ENCODE data around the gene CDH23. TPM values are rescaled to one million over a fixed set of nuclear protein-coding genes. Genes with fewer than 3 reads are reported as not detected.

Gene CDH23
- total RNA-seq, 2 experiments from 2014 or later, result 1.6 TPM

GRCh38 chr10:71765906-71766716 lies 369.4 kb downstream of the CDH23 start:
- Mint-ChIP-seq H3K9me3 (no peaks in the 10 kb centered on the region), H3K36me3 (ENCODE audit: low read depth) (peaks cover 31% of the 10 kb centered on the region), H3K4me1 (ENCODE audit: low read depth) (peaks cover 91% of the 10 kb centered on the region), H3K27ac (peak overlapping the region; percentile 98), H3K27me3 (ENCODE audit: low read depth) (no peaks in the 10 kb centered on the region), H3K4me3 (no peak overlapping the region)
- intact Hi-C loops (cut with micrococcal nuclease), result loop anchor here (5.0 to 10.0 kb wide), 2 partner anchors 399 to 531 kb away; no protein-coding TSS in a partner anchor
- CTCF ChIA-PET, result interaction anchor here (0.9 to 5.3 kb wide), 6 partner anchors 9 to 446 kb away, joined by 3 to 47 read pairs (median 4); no protein-coding TSS in a partner anchor
- no peak for DNase-seq

- DNase-seq, result no peak
- no peaks in the 10 kb centered on the region for H3K27me3 Mint-ChIP-seq (ENCODE audit: low read depth)
- CTCF ChIA-PET, result interaction anchor here (0.6 to 5.3 kb wide), 6 partner anchors 10 to 379 kb away, joined by 3 to 47 read pairs (median 5); no protein-coding TSS in a partner anchor
- peak overlapping the region; percentile 98 for H3K27ac Mint-ChIP-seq
- H3K36me3 Mint-ChIP-seq (ENCODE audit: low read depth), result peaks cover 32% of the 10 kb centered on the region
- peak overlapping the region; percentile 52 for H3K4me3 Mint-ChIP-seq
- peaks cover 89% of the 10 kb centered on the region for H3K4me1 Mint-ChIP-seq (ENCODE audit: low read depth)
- H3K9me3 Mint-ChIP-seq, result no peaks in the 10 kb centered on the region
- intact Hi-C loops (cut with micrococcal nuclease), result loop anchor here (5.0 to 10.0 kb wide), 2 partner anchors 398 to 530 kb away; no protein-coding TSS in a partner anchor
These were observed 370.1 kb downstream of the CDH23 start for GRCh38 chr10:71766717-71767419.

GRCh38 chr10:71767420-71768035 lies 370.8 kb downstream of the CDH23 start:
- peak overlapping the region; percentile 98 for H3K27ac Mint-ChIP-seq
- H3K36me3 Mint-ChIP-seq (ENCODE audit: low read depth), result peaks cover 37% of the 10 kb centered on the region
- CTCF ChIA-PET, result interaction anchor here (0.6 to 5.3 kb wide), 7 partner anchors 11 to 380 kb away, joined by 4 to 47 read pairs (median 5); no protein-coding TSS in a partner anchor
- intact Hi-C loops (cut with micrococcal nuclease), result loop anchor here (2.0 to 10.0 kb wide), 4 partner anchors 121 to 530 kb away; partner anchors contain the start of gene SPOCK2
- DNase-seq, result no peak
- no peaks in the 10 kb centered on the region for H3K27me3 Mint-ChIP-seq (ENCODE audit: low read depth)
- H3K4me3 Mint-ChIP-seq, result peak overlapping the region; percentile 52
- H3K9me3 Mint-ChIP-seq, result no peaks in the 10 kb centered on the region
- peaks cover 88% of the 10 kb centered on the region for H3K4me1 Mint-ChIP-seq (ENCODE audit: low read depth)

- CTCF ChIA-PET, result interaction anchor here (0.7 to 5.3 kb wide), 10 partner anchors 8 to 72 kb away, joined by 3 to 47 read pairs (median 5); no protein-coding TSS in a partner anchor
- intact Hi-C loops (cut with micrococcal nuclease), result loop anchor here (1.0 to 10.0 kb wide), 9 partner anchors 12 to 528 kb away; partner anchors contain the start of genes SLC29A3 and SPOCK2
- H3K9me3 Mint-ChIP-seq, result no peaks in the 10 kb centered on the region
- H3K36me3 Mint-ChIP-seq (ENCODE audit: low read depth), result peaks cover 37% of the 10 kb centered on the region
- DNase-seq, result no peak
- peak overlapping the region; percentile 98 for H3K27ac Mint-ChIP-seq
- peak overlapping the region; percentile 88 for H3K4me3 Mint-ChIP-seq
- H3K27me3 Mint-ChIP-seq (ENCODE audit: low read depth), result no peaks in the 10 kb centered on the region
- peaks cover 80% of the 10 kb centered on the region for H3K4me1 Mint-ChIP-seq (ENCODE audit: low read depth)
These were observed 372.6 kb downstream of the CDH23 start for GRCh38 chr10:71769279-71769823.

GRCh38 chr10:71770255-71770654 lies 373.5 kb downstream of the CDH23 start:
- DNase-seq, result no peak
- Mint-ChIP-seq H3K27me3 (ENCODE audit: low read depth) (no peaks in the 10 kb centered on the region), H3K27ac (peak overlapping the region; percentile 98), H3K9me3 (no peaks in the 10 kb centered on the region), H3K4me1 (ENCODE audit: low read depth) (peaks cover 76% of the 10 kb centered on the region), H3K36me3 (ENCODE audit: low read depth) (peaks cover 37% of the 10 kb centered on the region), H3K4me3 (peak overlapping the region; percentile 88)
- intact Hi-C loops (cut with micrococcal nuclease), result loop anchor here (5.0 kb wide), 1 partner anchor 562 kb away; no protein-coding TSS in a partner anchor
- CTCF ChIA-PET, result interaction anchor here (1.8 to 5.3 kb wide), 5 partner anchors 14 to 73 kb away, joined by 6 to 47 read pairs (median 25); no protein-coding TSS in a partner anchor

GRCh38 chr10:71770789-71771188 lies 374.1 kb downstream of the CDH23 start:
- intact Hi-C loops (cut with micrococcal nuclease), result loop anchor here (5.0 kb wide), 1 partner anchor 562 kb away; no protein-coding TSS in a partner anchor
- Mint-ChIP-seq H3K27me3 (ENCODE audit: low read depth) (no peaks in the 10 kb centered on the region), H3K4me3 (peak overlapping the region; percentile 88), H3K9me3 (no peaks in the 10 kb centered on the region), H3K4me1 (ENCODE audit: low read depth) (peaks cover 76% of the 10 kb centered on the region), H3K36me3 (ENCODE audit: low read depth) (peaks cover 35% of the 10 kb centered on the region), H3K27ac (peak overlapping the region; percentile 98)
- DNase-seq, result no peak
- CTCF ChIA-PET, result interaction anchor here (2.1 to 5.2 kb wide), 4 partner anchors 14 to 63 kb away, joined by 7 to 36 read pairs (median 29); no protein-coding TSS in a partner anchor

GRCh38 chr10:71771204-71771603 lies 374.5 kb downstream of the CDH23 start:
- Mint-ChIP-seq H3K36me3 (ENCODE audit: low read depth) (peaks cover 35% of the 10 kb centered on the region), H3K9me3 (no peaks in the 10 kb centered on the region), H3K27ac (peak overlapping the region; percentile 98), H3K4me1 (ENCODE audit: low read depth) (peaks cover 76% of the 10 kb centered on the region), H3K4me3 (peak overlapping the region; percentile 88), H3K27me3 (ENCODE audit: low read depth) (no peaks in the 10 kb centered on the region)
- no peak for DNase-seq
- CTCF ChIA-PET, result interaction anchor here (0.8 to 5.2 kb wide), 8 partner anchors 14 to 74 kb away, joined by 3 to 36 read pairs (median 26); no protein-coding TSS in a partner anchor
- intact Hi-C loops (cut with micrococcal nuclease), result loop anchor here (5.0 kb wide), 1 partner anchor 561 kb away; no protein-coding TSS in a partner anchor

- Mint-ChIP-seq H3K4me1 (ENCODE audit: low read depth) (peaks cover 73% of the 10 kb centered on the region), H3K36me3 (ENCODE audit: low read depth) (peaks cover 30% of the 10 kb centered on the region), H3K9me3 (no peaks in the 10 kb centered on the region), H3K4me3 (peak overlapping the region; percentile 88), H3K27me3 (ENCODE audit: low read depth) (no peaks in the 10 kb centered on the region), H3K27ac (peak overlapping the region; percentile 98)
- CTCF ChIA-PET, result interaction anchor here (0.6 to 5.2 kb wide), 18 partner anchors 8 to 75 kb away, joined by 3 to 36 read pairs (median 11); no protein-coding TSS in a partner anchor
- intact Hi-C loops (cut with micrococcal nuclease), result loop anchor here (2.0 to 5.0 kb wide), 2 partner anchors 41 to 560 kb away; no protein-coding TSS in a partner anchor
- peak; percentile 76 for DNase-seq
These were observed 375.3 kb downstream of the CDH23 start for GRCh38 chr10:71771821-71772617.

GRCh38 chr10:71772832-71773220 lies 376.1 kb downstream of the CDH23 start:
- no peaks in the 10 kb centered on the region for H3K27me3 Mint-ChIP-seq (ENCODE audit: low read depth)
- peaks cover 26% of the 10 kb centered on the region for H3K36me3 Mint-ChIP-seq (ENCODE audit: low read depth)
- peak overlapping the region; percentile 98 for H3K27ac Mint-ChIP-seq
- intact Hi-C loops (cut with micrococcal nuclease), result loop anchor here (1.0 to 5.0 kb wide), 6 partner anchors 16 to 559 kb away; partner anchors contain the start of gene PSAP
- no peak for DNase-seq
- peaks cover 67% of the 10 kb centered on the region for H3K4me1 Mint-ChIP-seq (ENCODE audit: low read depth)
- CTCF ChIA-PET, result interaction anchor here (0.8 to 5.2 kb wide), 18 partner anchors 9 to 275 kb away, joined by 3 to 36 read pairs (median 11); no protein-coding TSS in a partner anchor
- peaks cover 5% of the 10 kb centered on the region for H3K9me3 Mint-ChIP-seq
- peak overlapping the region; percentile 88 for H3K4me3 Mint-ChIP-seq

- H3K9me3 Mint-ChIP-seq, result peaks cover 5% of the 10 kb centered on the region
- no peaks in the 10 kb centered on the region for H3K27me3 Mint-ChIP-seq (ENCODE audit: low read depth)
- DNase-seq, result peak; percentile 94
- intact Hi-C loops (cut with micrococcal nuclease), result loop anchor here (1.0 to 5.0 kb wide), 6 partner anchors 16 to 559 kb away; partner anchors contain the start of gene PSAP
- H3K4me3 Mint-ChIP-seq, result peak within 1 kb of the TSS; percentile 88
- CTCF ChIA-PET, result interaction anchor here (0.7 to 5.2 kb wide), 25 partner anchors 9 to 275 kb away, joined by 3 to 36 read pairs (median 7); no protein-coding TSS in a partner anchor
- H3K36me3 Mint-ChIP-seq (ENCODE audit: low read depth), result peaks cover 22% of the 10 kb centered on the region
- peaks cover 61% of the 10 kb centered on the region for H3K4me1 Mint-ChIP-seq (ENCODE audit: low read depth)
- peak within 1 kb of the TSS; percentile 98 for H3K27ac Mint-ChIP-seq
These were observed 376.7 kb downstream of the CDH23 start, which contains the start of gene VSIR for GRCh38 chr10:71773221-71773971. VSIR (minus strand) TSS chr10:71773520; CDS start chr10:71773439, 81 bp downstream.
